ENCODE data around the gene SFXN3.

DNA sequence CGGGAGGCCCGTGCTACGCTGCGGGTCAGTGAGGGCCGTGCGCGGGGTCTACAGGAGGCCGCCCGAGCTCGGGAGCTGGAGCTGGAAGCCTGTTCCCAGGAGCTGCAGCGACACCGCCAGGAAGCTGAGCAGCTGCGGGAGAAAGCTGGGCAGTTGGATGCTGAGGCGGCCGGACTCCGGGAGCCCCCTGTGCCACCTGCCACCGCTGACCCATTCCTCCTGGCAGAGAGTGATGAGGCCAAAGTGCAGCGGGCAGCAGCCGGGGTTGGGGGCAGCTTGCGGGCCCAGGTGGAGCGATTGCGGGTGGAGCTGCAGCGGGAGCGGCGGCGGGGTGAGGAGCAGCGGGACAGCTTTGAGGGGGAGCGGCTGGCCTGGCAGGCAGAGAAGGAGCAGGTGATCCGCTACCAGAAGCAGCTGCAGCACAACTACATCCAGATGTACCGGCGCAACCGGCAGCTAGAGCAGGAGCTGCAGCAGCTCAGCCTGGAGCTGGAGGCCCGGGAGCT lies 24.4 kb upstream of the SFXN3 start:
- TF ChIP-seq, protein P1, sequence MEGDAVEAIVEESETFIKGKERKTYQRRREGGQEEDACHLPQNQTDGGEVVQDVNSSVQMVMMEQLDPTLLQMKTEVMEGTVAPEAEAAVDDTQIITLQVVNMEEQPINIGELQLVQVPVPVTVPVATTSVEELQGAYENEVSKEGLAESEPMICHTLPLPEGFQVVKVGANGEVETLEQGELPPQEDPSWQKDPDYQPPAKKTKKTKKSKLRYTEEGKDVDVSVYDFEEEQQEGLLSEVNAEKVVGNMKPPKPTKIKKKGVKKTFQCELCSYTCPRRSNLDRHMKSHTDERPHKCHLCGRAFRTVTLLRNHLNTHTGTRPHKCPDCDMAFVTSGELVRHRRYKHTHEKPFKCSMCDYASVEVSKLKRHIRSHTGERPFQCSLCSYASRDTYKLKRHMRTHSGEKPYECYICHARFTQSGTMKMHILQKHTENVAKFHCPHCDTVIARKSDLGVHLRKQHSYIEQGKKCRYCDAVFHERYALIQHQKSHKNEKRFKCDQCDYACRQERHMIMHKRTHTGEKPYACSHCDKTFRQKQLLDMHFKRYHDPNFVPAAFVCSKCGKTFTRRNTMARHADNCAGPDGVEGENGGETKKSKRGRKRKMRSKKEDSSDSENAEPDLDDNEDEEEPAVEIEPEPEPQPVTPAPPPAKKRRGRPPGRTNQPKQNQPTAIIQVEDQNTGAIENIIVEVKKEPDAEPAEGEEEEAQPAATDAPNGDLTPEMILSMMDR (IDR thresholded peaks at IDR 0.05) = no peak
- no peak for TF ChIP-seq POLR2A (IDR thresholded peaks at IDR 0.05)

Measured in lower leg skin (tissue), 3 donors.